HS-5 (cell line): ENCODE measurements around the gene SLAMF1.
"Not testable (repeated sequence)": the region's sequence is repeated elsewhere in the genome, so short reads cannot be mapped to it uniquely, and the experiment has no call there.

ENCODE experiments used
- DNase-seq: peaks from one replicate; pipeline ENCODE4 v3.0.0-alpha.2; 2012; ENCODE audit warnings: low read depth

Gene SLAMF1

GRCh38 chr1:160665330-160666078 is 18.7 kb upstream of the SLAMF1 start:
- DNase-seq, result no peak

DNA sequence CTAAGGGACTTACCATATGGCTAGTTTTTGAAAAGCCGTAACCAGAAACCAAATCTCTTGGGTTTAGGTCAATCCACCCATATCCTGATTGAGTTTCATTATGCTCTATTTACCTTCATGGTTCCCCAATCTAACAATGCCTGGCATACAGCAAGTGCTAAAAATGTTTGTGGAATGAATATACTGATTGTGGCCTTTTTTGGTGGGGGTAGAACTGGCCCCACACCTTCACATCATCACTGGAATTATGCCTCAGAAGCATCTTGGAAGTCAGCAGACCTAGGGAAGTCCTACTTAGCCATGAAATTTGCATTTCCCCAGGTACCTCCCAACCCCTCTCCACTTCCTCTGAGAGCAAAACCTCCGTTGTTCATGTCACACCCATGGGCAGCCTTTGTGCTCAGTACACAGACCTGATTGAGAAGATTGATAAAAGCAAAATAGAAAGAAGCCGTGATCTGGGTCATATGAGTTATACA is 17.8 kb upstream of the SLAMF1 start:
- DNase-seq, result no peak

- DNase-seq, result no peak
These were observed 16.1 kb upstream of the SLAMF1 start for GRCh38 chr1:160662910-160663309.

GRCh38 chr1:160659566-160659965 is 12.7 kb upstream of the SLAMF1 start:
- no peak for DNase-seq

DNA sequence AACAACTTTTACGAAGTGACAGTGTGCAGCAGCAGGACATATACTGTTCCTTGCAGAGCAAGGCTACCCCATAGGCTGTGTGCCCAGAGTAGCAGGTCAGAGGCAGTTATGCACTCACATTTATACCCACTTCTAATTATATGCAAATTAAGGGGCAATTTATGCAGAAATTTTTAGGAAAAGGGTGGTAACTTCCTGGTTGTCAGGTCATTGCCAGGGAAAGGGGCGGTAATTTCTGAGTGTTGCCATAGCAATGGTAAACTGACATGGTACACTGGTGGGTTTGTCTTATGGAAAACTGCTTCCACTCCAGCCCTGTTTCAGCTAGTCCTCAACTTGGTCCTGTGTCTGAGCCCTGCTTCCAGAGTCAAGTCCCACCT is 12.0 kb upstream of the SLAMF1 start:
- DNase-seq, result no peak

- DNase-seq, result no peak
These were observed 11.4 kb upstream of the SLAMF1 start for GRCh38 chr1:160658162-160658813.

GRCh38 chr1:160657250-160657781 is 10.5 kb upstream of the SLAMF1 start:
- DNase-seq, result no peak

DNA sequence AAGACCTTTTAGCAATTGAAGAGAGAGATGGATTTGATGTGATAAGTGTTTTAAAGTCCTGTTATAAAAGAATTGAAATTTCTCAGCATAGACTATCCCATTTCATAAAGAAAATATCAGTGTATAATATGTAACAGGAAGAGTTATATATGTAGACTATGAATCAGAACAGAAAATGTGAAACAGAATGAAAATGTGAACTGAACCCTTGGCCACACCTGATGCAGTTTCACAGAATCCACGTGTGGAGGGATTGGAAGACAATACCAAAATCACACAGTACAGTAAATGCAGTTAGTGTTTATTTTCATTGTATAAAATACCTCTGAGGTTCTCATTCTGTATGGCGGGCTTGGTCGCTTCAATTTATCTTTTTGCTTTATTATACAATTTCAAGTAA is 9.9 kb upstream of the SLAMF1 start:
- DNase-seq, result no peak

GRCh38 chr1:160653620-160654016 is 6.8 kb upstream of the SLAMF1 start:
- no peak for DNase-seq

DNA sequence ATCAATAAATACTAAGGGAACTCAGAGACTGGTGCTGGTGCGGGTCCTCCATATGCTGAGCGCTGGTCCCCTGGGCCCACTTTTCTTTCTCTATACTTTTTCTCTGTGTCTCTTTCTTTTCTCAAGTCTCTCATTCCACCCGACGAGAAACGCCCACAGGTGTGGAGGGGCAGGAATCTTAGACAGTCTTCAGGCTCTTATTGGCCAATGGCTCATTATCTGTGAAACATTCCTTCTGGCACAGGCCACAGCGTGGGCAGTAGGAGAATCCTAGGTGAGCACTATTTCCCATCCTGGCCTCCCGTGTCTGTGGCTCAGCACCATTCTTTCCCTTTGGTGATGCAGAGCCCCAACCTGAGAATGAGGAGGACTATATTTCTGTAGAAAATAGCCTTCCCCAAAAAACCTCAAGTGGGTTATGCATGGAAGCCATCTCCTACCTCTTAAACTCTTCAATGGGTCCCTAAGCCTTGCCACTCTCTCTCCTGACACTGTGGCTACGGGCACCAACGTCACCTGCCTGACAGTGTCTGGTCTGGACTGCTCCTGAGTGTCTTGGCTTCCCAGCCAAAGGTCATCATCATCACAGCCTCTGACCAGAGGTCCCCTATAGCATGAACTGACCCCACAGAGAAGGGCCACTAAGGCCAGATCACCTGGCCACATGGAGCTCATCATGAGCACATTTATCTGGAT is 6.2 kb upstream of the SLAMF1 start:
- DNase-seq, result no peak

DNA sequence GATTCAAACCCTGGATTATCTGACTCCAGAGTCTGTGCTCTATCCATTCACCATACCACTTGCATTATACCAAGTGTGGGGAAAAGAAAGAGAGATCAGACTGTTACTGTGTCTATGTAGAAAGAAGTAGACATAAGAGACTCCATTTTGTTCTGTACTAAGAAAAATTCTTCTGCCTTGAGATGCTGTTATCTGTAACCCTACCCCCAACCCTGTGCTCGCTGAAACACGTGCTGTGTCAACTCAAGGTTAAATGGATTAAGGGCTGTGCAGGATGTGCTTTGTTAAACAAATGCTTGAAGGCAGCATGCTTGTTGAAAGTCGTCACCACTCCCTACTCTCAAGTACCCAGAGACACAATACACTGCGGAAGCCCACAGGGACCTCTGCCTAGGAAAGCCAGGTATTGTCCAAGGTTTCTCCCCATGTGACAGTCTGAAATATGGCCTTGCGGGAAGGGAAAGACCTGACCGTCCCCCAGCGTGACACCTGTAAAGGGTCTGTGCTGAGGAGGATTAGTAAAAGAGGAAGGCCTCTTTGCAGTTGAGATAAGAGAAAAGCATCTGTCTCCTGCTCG is 5.3 kb upstream of the SLAMF1 start:
- not testable (repeated sequence) for DNase-seq

- no peak for DNase-seq
These were observed 4.7 kb upstream of the SLAMF1 start for GRCh38 chr1:160651433-160652064.

- no peak for DNase-seq
These were observed 481 bp upstream of the SLAMF1 start for GRCh38 chr1:160647329-160647720.

GRCh38 chr1:160646180-160646579 is 664 bp downstream of the SLAMF1 start:
- no peak for DNase-seq

DNA sequence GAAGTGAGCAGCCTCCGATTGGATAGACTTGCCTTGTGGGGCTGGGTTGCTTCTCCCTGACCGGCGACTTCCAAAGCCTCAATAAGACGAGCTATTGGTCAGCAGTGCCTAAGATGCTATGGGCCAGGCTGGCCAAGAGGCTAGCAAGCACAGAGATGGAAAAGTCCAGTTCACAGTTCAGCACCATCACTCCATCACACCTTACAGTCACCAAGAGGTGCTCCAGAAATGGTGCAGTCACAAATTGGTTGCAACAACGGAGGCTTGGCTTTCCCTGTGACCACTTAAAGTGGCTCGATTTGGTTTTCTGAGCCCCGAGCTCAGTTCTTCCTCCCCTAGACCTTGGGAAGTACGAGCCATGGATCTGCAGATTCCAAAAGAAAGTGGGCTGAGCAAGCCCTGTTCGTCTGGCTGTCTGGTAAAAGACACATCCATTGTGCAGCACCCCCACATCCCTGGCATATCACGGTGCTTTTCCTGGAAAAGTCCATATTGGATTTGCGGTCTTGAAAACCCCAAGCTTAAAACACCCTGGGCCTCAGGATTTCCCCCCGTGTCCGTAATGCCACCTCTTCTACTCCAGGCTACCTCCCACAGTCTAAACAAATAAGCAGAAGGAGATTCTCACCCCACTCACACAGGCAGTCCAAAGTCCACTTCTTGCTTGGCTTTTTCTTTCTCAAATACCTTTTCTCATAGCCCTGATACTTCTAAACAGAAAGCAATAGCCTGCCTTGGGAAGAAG is 1.3 kb downstream of the SLAMF1 start:
- DNase-seq, result no peak

GRCh38 chr1:160644399-160644798 is 2.4 kb downstream of the SLAMF1 start:
- DNase-seq, result no peak

- no peak for DNase-seq
These were observed 3.7 kb downstream of the SLAMF1 start for GRCh38 chr1:160643138-160643537.

GRCh38 chr1:160642281-160642644 is 4.6 kb downstream of the SLAMF1 start:
- no peak for DNase-seq

- DNase-seq, result no peak
These were observed 5.2 kb downstream of the SLAMF1 start for GRCh38 chr1:160641323-160642280.
